GM12878 (cell line): ENCODE measurements around the gene RSPH1. TPM values are rescaled to one million over a fixed set of nuclear protein-coding genes. Genes with fewer than 3 reads are reported as not detected.
A peak's percentile ranks its signal among the peaks of the same experiment; 100 is the strongest.

ENCODE experiments used
- BRCA1 ChIP-seq: IDR thresholded peaks from 2 replicates; pipeline ENCODE4 v1.6.1; 2011; ENCODE audit warnings: low read depth, low read length, improper control_type of control experiment
- CHD4 ChIP-seq: fragments of 200-600 bp; sonication (generic); IDR thresholded peaks from 2 replicates; pipeline ENCODE4 v1.6.1; 2016; ENCODE audit warnings: mild to moderate bottlenecking
- HDAC6 ChIP-seq: fragments of 200-600 bp; sonication (generic); IDR thresholded peaks from one replicate; pipeline ENCODE4 v1.8.0; 2017; ENCODE audit warnings: antibody characterized with exemption; ENCODE audit not compliant: unreplicated experiment
- IKZF1 ChIP-seq: fragments of 450-650 bp; conservative IDR thresholded peaks from 2 replicates; pipeline ENCODE4 v1.6.1; 2017; ENCODE audit warnings: antibody characterized with exemption, mild to moderate bottlenecking
- PRDM15 ChIP-seq: fragments of 450-650 bp; formaldehyde crosslinking; IDR thresholded peaks from 2 replicates; pipeline ENCODE4 v1.4.0; 2020; ENCODE audit warnings: mild to moderate bottlenecking, moderate library complexity
- RBBP5 ChIP-seq: fragments of 200-600 bp; sonication (generic); conservative IDR thresholded peaks from 2 replicates; pipeline ENCODE4 v1.6.1; 2016
- RCOR1 ChIP-seq: conservative IDR thresholded peaks from 2 replicates; pipeline ENCODE4 v1.6.1; 2012; ENCODE audit warnings: low read depth, low read length, improper control_type of control experiment
- RELA ChIP-seq: fragments of 450-650 bp; IDR thresholded peaks from 2 replicates; pipeline ENCODE4 v1.8.0; 2014; ENCODE audit warnings: borderline replicate concordance; ENCODE audit not compliant: partially characterized antibody
- TCF12 ChIP-seq: IDR thresholded peaks from 2 replicates; pipeline ENCODE4 v1.6.1; 2011; ENCODE audit warnings: low read depth, mild to moderate bottlenecking, low read length
- WRNIP1 ChIP-seq: IDR thresholded peaks from 2 replicates; pipeline ENCODE4 v1.6.1; 2011; ENCODE audit warnings: low read depth, low read length, improper control_type of control experiment, borderline replicate concordance
- ZBTB11 ChIP-seq: fragments of 450-650 bp; formaldehyde crosslinking; IDR thresholded peaks from 2 replicates; pipeline ENCODE4 v1.5.0; 2022; ENCODE audit warnings: mild to moderate bottlenecking, missing genetic modification characterization
- ZNF274 ChIP-seq: IDR thresholded peaks from one replicate; pipeline ENCODE4 v1.8.0; 2011; ENCODE audit not compliant: insufficient read length, insufficient read depth
- polyA plus RNA-seq, 11 experiments: library from polyadenylated mRNA; depleted of rRNA in 4 of 11; unstranded in 6 of 11; stranded (reverse) in 5 of 11; fragments of >200 nt; fragmentation: Nextera tagmentation in 4 of 11; fragmentation: Illumina TruSeq in 1 of 11; extraction: Ambion mirVana in 4 of 11; extraction: Trizol in 1 of 11; gene quantifications; 1 replicate in 1 of 11; 2 replicates in 10 of 11; pipeline versions ENCODE4 v1.2.1 to v1.2.3, GENCODE V29; 2011 to 2016; ENCODE audit warnings: inconsistent platforms in 2 of 11, missing spikeins in 2 of 11, low read depth in 1 of 11
- total RNA-seq, 4 experiments: library from RNA; depleted of rRNA in 3 of 4; stranded (reverse); fragments of >200 nt in 3 of 4; fragmentation: Illumina TruSeq in 1 of 4; extraction: Trizol in 1 of 4; gene quantifications; 2 replicates each; pipeline versions ENCODE4 v1.2.1 to v1.2.3, GENCODE V29; 2013 to 2021
- TF ChIP-seq, protein P1 (sequence below): fragments of 450-650 bp; IDR thresholded peaks from 2 replicates; pipeline ENCODE4 v1.6.1; 2018; ENCODE audit warnings: mild to moderate bottlenecking, low read depth, moderate library complexity; ENCODE audit not compliant: partially characterized antibody
- TF ChIP-seq, protein P2 (sequence below): IDR thresholded peaks from 2 replicates; pipeline ENCODE4 v1.6.1; 2011; ENCODE audit warnings: borderline replicate concordance, low read depth, mild to moderate bottlenecking, moderate library complexity, mixed read lengths, low read length; ENCODE audit not compliant: insufficient read depth; ENCODE audit errors: extremely low read length
- TF ChIP-seq, protein P3 (sequence below): IDR thresholded peaks from 2 replicates; pipeline ENCODE4 v1.6.1; 2012; ENCODE audit warnings: mild to moderate bottlenecking, low read depth, low read length

The RSPH1 gene
- total and polyA plus RNA-seq, 10 of the 15 experiments (the other 5 are each of a cell fraction or from before 2014, with no cell fraction given): 0.11 to 1.4 (median 0.38) TPM

DNA sequence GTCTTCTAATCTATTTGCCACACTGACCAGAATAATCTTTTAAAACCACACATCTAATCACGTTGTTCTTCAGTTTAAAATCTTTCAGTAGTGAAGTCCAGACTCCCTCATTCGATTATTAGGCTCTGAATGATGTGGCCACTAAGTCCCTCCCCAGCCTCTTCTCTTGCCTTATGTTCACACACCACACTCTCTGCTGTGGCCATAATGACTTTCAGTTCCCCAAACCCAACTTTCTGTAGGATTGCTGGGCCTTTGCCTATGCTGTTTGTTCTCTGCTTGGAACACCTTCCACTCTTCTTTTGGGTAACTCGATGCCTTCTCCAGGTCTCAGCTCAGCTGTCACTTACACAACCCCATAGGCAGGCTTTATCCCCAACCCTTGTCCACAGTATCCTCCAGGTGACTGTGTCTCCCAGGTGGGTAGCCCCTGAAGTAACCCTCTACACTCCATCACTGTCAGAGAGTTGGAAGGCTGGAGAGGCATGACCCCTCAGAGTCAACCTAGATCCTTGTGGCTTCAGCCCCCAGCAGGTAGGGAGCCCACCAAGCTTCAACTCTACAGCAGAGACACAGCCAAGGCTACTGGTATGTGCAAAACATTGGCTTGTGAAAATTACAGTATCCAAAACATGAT lies 9.2 kb upstream of the RSPH1 start (continued):
- TF ChIP-seq ZBTB11 (CRISPR knock-in tag): no peak
- no peak for TF ChIP-seq RCOR1
- peak; percentile 80 for TF ChIP-seq IKZF1
- TF ChIP-seq, protein P1, sequence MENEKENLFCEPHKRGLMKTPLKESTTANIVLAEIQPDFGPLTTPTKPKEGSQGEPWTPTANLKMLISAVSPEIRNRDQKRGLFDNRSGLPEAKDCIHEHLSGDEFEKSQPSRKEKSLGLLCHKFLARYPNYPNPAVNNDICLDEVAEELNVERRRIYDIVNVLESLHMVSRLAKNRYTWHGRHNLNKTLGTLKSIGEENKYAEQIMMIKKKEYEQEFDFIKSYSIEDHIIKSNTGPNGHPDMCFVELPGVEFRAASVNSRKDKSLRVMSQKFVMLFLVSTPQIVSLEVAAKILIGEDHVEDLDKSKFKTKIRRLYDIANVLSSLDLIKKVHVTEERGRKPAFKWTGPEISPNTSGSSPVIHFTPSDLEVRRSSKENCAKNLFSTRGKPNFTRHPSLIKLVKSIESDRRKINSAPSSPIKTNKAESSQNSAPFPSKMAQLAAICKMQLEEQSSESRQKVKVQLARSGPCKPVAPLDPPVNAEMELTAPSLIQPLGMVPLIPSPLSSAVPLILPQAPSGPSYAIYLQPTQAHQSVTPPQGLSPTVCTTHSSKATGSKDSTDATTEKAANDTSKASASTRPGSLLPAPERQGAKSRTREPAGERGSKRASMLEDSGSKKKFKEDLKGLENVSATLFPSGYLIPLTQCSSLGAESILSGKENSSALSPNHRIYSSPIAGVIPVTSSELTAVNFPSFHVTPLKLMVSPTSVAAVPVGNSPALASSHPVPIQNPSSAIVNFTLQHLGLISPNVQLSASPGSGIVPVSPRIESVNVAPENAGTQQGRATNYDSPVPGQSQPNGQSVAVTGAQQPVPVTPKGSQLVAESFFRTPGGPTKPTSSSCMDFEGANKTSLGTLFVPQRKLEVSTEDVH: no peak
- peak; percentile 18; the same call in 1 of the 2 replicates for TF ChIP-seq TCF12
- no peak for TF ChIP-seq ZNF274
- no peak for TF ChIP-seq PRDM15 (CRISPR knock-in tag)
- no peak for TF ChIP-seq RBBP5
- no peak for TF ChIP-seq HDAC6
- no peak for TF ChIP-seq BRCA1
- TF ChIP-seq WRNIP1: no peak
- no peak for TF ChIP-seq RELA
- TF ChIP-seq, protein P2, sequence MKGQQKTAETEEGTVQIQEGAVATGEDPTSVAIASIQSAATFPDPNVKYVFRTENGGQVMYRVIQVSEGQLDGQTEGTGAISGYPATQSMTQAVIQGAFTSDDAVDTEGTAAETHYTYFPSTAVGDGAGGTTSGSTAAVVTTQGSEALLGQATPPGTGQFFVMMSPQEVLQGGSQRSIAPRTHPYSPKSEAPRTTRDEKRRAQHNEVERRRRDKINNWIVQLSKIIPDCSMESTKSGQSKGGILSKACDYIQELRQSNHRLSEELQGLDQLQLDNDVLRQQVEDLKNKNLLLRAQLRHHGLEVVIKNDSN: no peak
- no peak for TF ChIP-seq CHD4
- TF ChIP-seq, protein P3, sequence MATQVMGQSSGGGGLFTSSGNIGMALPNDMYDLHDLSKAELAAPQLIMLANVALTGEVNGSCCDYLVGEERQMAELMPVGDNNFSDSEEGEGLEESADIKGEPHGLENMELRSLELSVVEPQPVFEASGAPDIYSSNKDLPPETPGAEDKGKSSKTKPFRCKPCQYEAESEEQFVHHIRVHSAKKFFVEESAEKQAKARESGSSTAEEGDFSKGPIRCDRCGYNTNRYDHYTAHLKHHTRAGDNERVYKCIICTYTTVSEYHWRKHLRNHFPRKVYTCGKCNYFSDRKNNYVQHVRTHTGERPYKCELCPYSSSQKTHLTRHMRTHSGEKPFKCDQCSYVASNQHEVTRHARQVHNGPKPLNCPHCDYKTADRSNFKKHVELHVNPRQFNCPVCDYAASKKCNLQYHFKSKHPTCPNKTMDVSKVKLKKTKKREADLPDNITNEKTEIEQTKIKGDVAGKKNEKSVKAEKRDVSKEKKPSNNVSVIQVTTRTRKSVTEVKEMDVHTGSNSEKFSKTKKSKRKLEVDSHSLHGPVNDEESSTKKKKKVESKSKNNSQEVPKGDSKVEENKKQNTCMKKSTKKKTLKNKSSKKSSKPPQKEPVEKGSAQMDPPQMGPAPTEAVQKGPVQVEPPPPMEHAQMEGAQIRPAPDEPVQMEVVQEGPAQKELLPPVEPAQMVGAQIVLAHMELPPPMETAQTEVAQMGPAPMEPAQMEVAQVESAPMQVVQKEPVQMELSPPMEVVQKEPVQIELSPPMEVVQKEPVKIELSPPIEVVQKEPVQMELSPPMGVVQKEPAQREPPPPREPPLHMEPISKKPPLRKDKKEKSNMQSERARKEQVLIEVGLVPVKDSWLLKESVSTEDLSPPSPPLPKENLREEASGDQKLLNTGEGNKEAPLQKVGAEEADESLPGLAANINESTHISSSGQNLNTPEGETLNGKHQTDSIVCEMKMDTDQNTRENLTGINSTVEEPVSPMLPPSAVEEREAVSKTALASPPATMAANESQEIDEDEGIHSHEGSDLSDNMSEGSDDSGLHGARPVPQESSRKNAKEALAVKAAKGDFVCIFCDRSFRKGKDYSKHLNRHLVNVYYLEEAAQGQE: no peak
